ENCODE data around the gene KRTAP5-2. TPM values are rescaled to one million over a fixed set of nuclear protein-coding genes. Genes with fewer than 3 reads are reported as not detected.

KRTAP5-2 gene
- total RNA-seq, 4 donors from 2014 or later = not detected

- TF ChIP-seq, protein P1, sequence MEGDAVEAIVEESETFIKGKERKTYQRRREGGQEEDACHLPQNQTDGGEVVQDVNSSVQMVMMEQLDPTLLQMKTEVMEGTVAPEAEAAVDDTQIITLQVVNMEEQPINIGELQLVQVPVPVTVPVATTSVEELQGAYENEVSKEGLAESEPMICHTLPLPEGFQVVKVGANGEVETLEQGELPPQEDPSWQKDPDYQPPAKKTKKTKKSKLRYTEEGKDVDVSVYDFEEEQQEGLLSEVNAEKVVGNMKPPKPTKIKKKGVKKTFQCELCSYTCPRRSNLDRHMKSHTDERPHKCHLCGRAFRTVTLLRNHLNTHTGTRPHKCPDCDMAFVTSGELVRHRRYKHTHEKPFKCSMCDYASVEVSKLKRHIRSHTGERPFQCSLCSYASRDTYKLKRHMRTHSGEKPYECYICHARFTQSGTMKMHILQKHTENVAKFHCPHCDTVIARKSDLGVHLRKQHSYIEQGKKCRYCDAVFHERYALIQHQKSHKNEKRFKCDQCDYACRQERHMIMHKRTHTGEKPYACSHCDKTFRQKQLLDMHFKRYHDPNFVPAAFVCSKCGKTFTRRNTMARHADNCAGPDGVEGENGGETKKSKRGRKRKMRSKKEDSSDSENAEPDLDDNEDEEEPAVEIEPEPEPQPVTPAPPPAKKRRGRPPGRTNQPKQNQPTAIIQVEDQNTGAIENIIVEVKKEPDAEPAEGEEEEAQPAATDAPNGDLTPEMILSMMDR (IDR thresholded peaks at IDR 0.05; ENCODE audit: low read depth) = no peak
Measured at GRCh38 chr11:1564535-1565172, 33.4 kb downstream of the KRTAP5-2 start.

GRCh38 chr11:1563697-1564534 lies 34.2 kb downstream of the KRTAP5-2 start:
- TF ChIP-seq, protein P1 (IDR thresholded peaks at IDR 0.05; ENCODE audit: low read depth) = no peak

GRCh38 chr11:1563149-1563638 lies 34.9 kb downstream of the KRTAP5-2 start:
- TF ChIP-seq, protein P1 (IDR thresholded peaks at IDR 0.05; ENCODE audit: low read depth) = no peak

DNA sequence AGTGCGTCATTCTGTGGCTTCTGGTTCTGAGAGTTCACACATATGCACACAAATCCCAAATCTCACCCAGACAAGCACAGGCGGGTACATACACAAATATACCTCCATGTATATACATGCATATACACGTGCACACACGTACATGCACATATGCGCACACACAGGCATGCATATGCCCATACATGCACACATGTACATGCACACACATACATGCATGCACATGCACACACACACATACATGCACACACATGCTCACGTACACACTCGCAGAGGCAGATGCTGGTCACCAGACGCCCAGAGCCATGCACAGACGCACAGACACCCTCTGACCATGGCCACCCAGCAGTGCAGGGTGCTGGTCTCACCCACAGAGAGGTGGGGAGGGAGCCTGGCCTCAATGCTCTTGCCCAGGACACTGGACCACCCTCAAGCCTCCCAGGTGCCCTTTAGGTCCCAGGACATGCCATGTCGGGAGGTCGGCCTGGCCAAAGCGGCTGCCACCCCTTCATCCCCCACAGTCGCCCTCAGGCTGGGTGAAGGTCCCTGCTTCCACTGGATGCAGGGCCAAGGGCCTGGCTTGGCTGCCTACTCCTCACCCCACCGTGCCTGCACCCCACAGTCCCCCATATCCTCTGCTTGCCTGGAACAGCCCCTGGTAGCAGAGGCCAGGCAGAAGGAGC lies 35.5 kb downstream of the KRTAP5-2 start:
- TF ChIP-seq, protein P1 (IDR thresholded peaks at IDR 0.05; ENCODE audit: low read depth) = no peak

DNA sequence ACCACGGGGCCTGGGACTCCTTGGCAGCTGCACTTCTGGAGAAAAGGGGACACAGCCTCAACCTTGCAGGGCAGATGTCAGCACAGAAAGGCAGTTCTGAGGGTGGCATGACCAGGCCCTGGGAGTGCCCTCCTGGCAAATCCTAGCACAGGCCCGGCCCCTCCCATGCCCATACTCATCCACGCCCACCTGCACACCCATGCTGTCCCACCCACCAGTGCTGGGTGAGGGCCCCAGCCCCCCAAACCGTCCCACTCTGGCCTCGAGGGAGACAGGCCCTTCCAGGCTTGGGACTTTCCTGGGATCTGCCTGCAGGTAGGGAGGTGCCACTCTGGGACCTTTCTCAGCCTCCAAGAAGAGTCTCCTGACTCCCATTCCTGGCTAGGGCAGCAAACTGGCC lies 36.1 kb downstream of the KRTAP5-2 start:
- TF ChIP-seq, protein P1 (IDR thresholded peaks at IDR 0.05; ENCODE audit: low read depth) = no peak

- TF ChIP-seq, protein P1 (IDR thresholded peaks at IDR 0.05; ENCODE audit: low read depth) = no peak
Measured at GRCh38 chr11:1561266-1561665, 36.8 kb downstream of the KRTAP5-2 start.
